Loucy (cell line): ENCODE data around the gene VAV1.

Source experiments
- H2AFZ ChIP-seq: fragments of 200-600 bp; sonication (generic); 2 replicates; pipeline ENCODE4 v1.6.0; 2016; ENCODE audit warnings: antibody characterized with exemption, mild to moderate bottlenecking, low read length, moderate library complexity
- H3F3A ChIP-seq: fragments of 200-600 bp; 2 replicates; pipeline ENCODE4 v1.6.0; 2016; ENCODE audit warnings: antibody characterized with exemption, low read depth, mild to moderate bottlenecking
- H3K27me3 ChIP-seq: fragments of 200-600 bp; sonication (generic); 2 replicates; pipeline ENCODE4 v1.6.1; 2014; ENCODE audit warnings: low read length, mild to moderate bottlenecking; ENCODE audit not compliant: insufficient read depth, poor library complexity, severe bottlenecking
- H3K36me3 ChIP-seq: fragments of 200-600 bp; sonication (generic); 2 replicates; pipeline ENCODE4 v1.6.1; 2016; ENCODE audit warnings: low read length; ENCODE audit not compliant: insufficient read depth
- H3K4me1 ChIP-seq: fragments of 200-600 bp; sonication (generic); 2 replicates; pipeline ENCODE4 v1.5.1; 2014; ENCODE audit warnings: low read length, mild to moderate bottlenecking; ENCODE audit not compliant: insufficient read depth, poor library complexity, severe bottlenecking
- H3K4me2 ChIP-seq: fragments of 200-600 bp; sonication (generic); 2 replicates; pipeline ENCODE4 v1.6.0; 2014; ENCODE audit warnings: antibody characterized with exemption, low read length, low read depth, mild to moderate bottlenecking; ENCODE audit not compliant: poor library complexity, severe bottlenecking
- H3K4me3 ChIP-seq: fragments of 200-600 bp; sonication (generic); 2 replicates; pipeline ENCODE4 v1.5.1; 2014; ENCODE audit warnings: low read length, mild to moderate bottlenecking, mixed read lengths; ENCODE audit not compliant: poor library complexity, severe bottlenecking
- H3K79me2 ChIP-seq: fragments of 200-600 bp; sonication (generic); 2 replicates; pipeline ENCODE4 v1.6.1; 2014; ENCODE audit warnings: low read length; ENCODE audit not compliant: insufficient read depth
- H3K9ac ChIP-seq: fragments of 200-600 bp; sonication (generic); 2 replicates; pipeline ENCODE4 v1.6.0; 2014; ENCODE audit warnings: mild to moderate bottlenecking, low read depth, low read length, moderate library complexity; ENCODE audit not compliant: poor library complexity, severe bottlenecking
- H3K9me2 ChIP-seq: fragments of 200-600 bp; sonication (generic); replicated peaks from 2 replicates; pipeline ENCODE4 v1.6.1; 2016; ENCODE audit warnings: low read depth, low read length, mixed read lengths
- H3K9me3 ChIP-seq: fragments of 200-600 bp; sonication (generic); 2 replicates; pipeline ENCODE4 v1.6.1; 2014; ENCODE audit warnings: mild to moderate bottlenecking, antibody characterized with exemption, low read length, low read depth; ENCODE audit not compliant: insufficient read depth
- H4K20me1 ChIP-seq: fragments of 200-600 bp; sonication (generic); 2 replicates; pipeline ENCODE4 v1.6.0; 2014; ENCODE audit warnings: antibody characterized with exemption, low read length, mild to moderate bottlenecking; ENCODE audit not compliant: insufficient read depth, poor library complexity, severe bottlenecking
- CTCF ChIP-seq: fragments of 200-600 bp; sonication (generic); conservative IDR thresholded peaks from 2 replicates; pipeline ENCODE4 v1.5.1; 2014; ENCODE audit warnings: mild to moderate bottlenecking, antibody characterized with exemption, low read length
- EZH2phosphoT487 ChIP-seq: fragments of 200-600 bp; IDR thresholded peaks from 2 replicates; pipeline ENCODE4 v1.6.1; 2018; ENCODE audit warnings: antibody characterized with exemption, mild to moderate bottlenecking, moderate library complexity, borderline replicate concordance

Gene VAV1

GRCh38 chr19:6731822-6732221, 40.7 kb upstream of the VAV1 start:
- H3K4me2 ChIP-seq: no peak overlapping the region
- H3F3A ChIP-seq: no peaks in the 10 kb centered on the region
- peaks cover 9% of the 10 kb centered on the region for H3K4me1 ChIP-seq
- no peak overlapping the region for H3K9ac ChIP-seq
- no peaks in the 10 kb centered on the region for H3K27me3 ChIP-seq
- H4K20me1 ChIP-seq: peaks cover 5% of the 10 kb centered on the region
- H3K9me3 ChIP-seq: no peaks in the 10 kb centered on the region
- no peak overlapping the region for H2AFZ ChIP-seq
- H3K4me3 ChIP-seq: no peak overlapping the region
- peaks cover 11% of the 10 kb centered on the region; the same call in 1 of the 2 replicates for H3K79me2 ChIP-seq
- TF ChIP-seq EZH2phosphoT487: no peak
- no peaks in the 10 kb centered on the region for H3K9me2 ChIP-seq
- H3K36me3 ChIP-seq: no peaks in the 10 kb centered on the region

GRCh38 chr19:6732803-6733337, 39.6 kb upstream of the VAV1 start:
- Histone ChIP-seq H3K79me2 (peaks cover 11% of the 10 kb centered on the region; the same call in 1 of the 2 replicates), H3K36me3 (no peaks in the 10 kb centered on the region), H3K27me3 (no peaks in the 10 kb centered on the region), H3K9me3 (no peaks in the 10 kb centered on the region), H3F3A (no peaks in the 10 kb centered on the region), H3K9ac (no peak overlapping the region), H3K4me2 (no peak overlapping the region), H3K9me2 (no peaks in the 10 kb centered on the region), H3K4me3 (no peak overlapping the region), H4K20me1 (peaks cover 7% of the 10 kb centered on the region), H2AFZ (no peak overlapping the region), H3K4me1 (peaks cover 10% of the 10 kb centered on the region)
- TF ChIP-seq CTCF (no peak), EZH2phosphoT487 (no peak)

- no peaks in the 10 kb centered on the region for H3K27me3 ChIP-seq
- peaks cover 7% of the 10 kb centered on the region for H4K20me1 ChIP-seq
- H3K9me3 ChIP-seq: no peaks in the 10 kb centered on the region
- H3K4me1 ChIP-seq: peaks cover 16% of the 10 kb centered on the region
- H2AFZ ChIP-seq: no peak overlapping the region
- H3K4me3 ChIP-seq: no peak overlapping the region
- H3K9ac ChIP-seq: no peak overlapping the region
- H3K9me2 ChIP-seq: no peaks in the 10 kb centered on the region
- H3F3A ChIP-seq: no peaks in the 10 kb centered on the region
- H3K79me2 ChIP-seq: peaks cover 11% of the 10 kb centered on the region; the same call in 1 of the 2 replicates
- TF ChIP-seq EZH2phosphoT487: no peak
- peak; percentile 41; the same call in 1 of the 2 replicates for TF ChIP-seq CTCF
- no peaks in the 10 kb centered on the region for H3K36me3 ChIP-seq
- no peak overlapping the region for H3K4me2 ChIP-seq
Measured at GRCh38 chr19:6733338-6734095, 39.0 kb upstream of the VAV1 start.
